Spleen (tissue), 7 donors: ENCODE results near the gene TUBD1.

Experiments used
- CTCF ChIP-seq, 11 experiments: fragments of 200-600 bp in 7 of 11; fragments of 450-650 bp in 4 of 11; sonication (generic) in 4 of 11; IDR thresholded peaks in 8 of 11; conservative IDR thresholded peaks in 3 of 11; 1 replicate in 7 of 11; 2 replicates in 4 of 11; pipeline versions ENCODE4 v1.4.0 to v1.8.0; 2016 to 2021; ENCODE audit warnings: antibody characterized with exemption in 11 of 11, inconsistent platforms in 4 of 11, mild to moderate bottlenecking in 1 of 11
- POLR2A ChIP-seq, 3 donors: fragments of 450-650 bp; IDR thresholded peaks; one replicate each; pipeline ENCODE4 v1.5.1; 2017; ENCODE audit warnings: antibody characterized with exemption in 3 of 3, mild to moderate bottlenecking in 1 of 3
- POLR2AphosphoS5 ChIP-seq, 3 donors: sonication (generic); formaldehyde crosslinking; IDR thresholded peaks; one replicate each; pipeline ENCODE4 v1.5.1; 2017; ENCODE audit warnings: antibody characterized with exemption in 3 of 3
- donor health status: DM: no; HTN: no; CAD: no; lungs with moderate emphysema.
- donor health status: DM: no; HTN: no; CAD: no.
- donor health status: DM: no; HTN: no; CAD: no.

GRCh38 chr17:59876107-59876506, 16.6 kb downstream of the TUBD1 start:
- TF ChIP-seq CTCF (IDR thresholded peaks at IDR 0.05 in 8 of 11, conservative IDR thresholded peaks at IDR 0.05 in 3 of 11), result no peak
- no peak for TF ChIP-seq POLR2A (IDR thresholded peaks at IDR 0.05)
- TF ChIP-seq POLR2AphosphoS5 (IDR thresholded peaks at IDR 0.05), result no peak
